Measurements from ENCODE around the gene NLGN4X. TPM values are rescaled to one million over a fixed set of nuclear protein-coding genes. Genes with fewer than 3 reads are reported as not detected.

The NLGN4X gene
- total and polyA plus RNA-seq, 2 donors (not counting 3 experiments of a cell fraction or from before 2014, with no cell fraction given) = 0.03 TPM; not detected in 1

GRCh38 chrX:6223516-6223915 is 5.2 kb downstream of the NLGN4X start:
- H4K20me1 ChIP-seq (replicated peaks; ENCODE audit: control insufficient read depth, extremely low read depth, insufficient read depth, low read length) = no peaks in the 10 kb centered on the region
- no peaks in the 10 kb centered on the region for H3K9me1 ChIP-seq (replicated peaks; ENCODE audit: control insufficient read depth, extremely low read depth, insufficient read depth, low read length)
- ChIA-PET POLR2A (no interaction called here), CTCF (no interaction called here)
- intact Hi-C loops (cut with micrococcal nuclease) (no loop called here), dilution Hi-C loops (cut with MboI; ENCODE audit: extremely low pct_ligation_motif_present, low sequenced_read_pairs) (no loop called here)
- TF ChIP-seq GATA2 (IDR thresholded peaks at IDR 0.05; ENCODE audit: insufficient read depth, insufficient read length, low read depth, low read length) = no peak
- no peak for TF ChIP-seq MYC (IDR thresholded peaks at IDR 0.05; ENCODE audit: low read depth, low read length)
- TF ChIP-seq POLR2A (IDR thresholded peaks at IDR 0.05; ENCODE audit: low read depth, low read length) = no peak
- TF ChIP-seq, protein P1, sequence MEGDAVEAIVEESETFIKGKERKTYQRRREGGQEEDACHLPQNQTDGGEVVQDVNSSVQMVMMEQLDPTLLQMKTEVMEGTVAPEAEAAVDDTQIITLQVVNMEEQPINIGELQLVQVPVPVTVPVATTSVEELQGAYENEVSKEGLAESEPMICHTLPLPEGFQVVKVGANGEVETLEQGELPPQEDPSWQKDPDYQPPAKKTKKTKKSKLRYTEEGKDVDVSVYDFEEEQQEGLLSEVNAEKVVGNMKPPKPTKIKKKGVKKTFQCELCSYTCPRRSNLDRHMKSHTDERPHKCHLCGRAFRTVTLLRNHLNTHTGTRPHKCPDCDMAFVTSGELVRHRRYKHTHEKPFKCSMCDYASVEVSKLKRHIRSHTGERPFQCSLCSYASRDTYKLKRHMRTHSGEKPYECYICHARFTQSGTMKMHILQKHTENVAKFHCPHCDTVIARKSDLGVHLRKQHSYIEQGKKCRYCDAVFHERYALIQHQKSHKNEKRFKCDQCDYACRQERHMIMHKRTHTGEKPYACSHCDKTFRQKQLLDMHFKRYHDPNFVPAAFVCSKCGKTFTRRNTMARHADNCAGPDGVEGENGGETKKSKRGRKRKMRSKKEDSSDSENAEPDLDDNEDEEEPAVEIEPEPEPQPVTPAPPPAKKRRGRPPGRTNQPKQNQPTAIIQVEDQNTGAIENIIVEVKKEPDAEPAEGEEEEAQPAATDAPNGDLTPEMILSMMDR (IDR thresholded peaks at IDR 0.05; ENCODE audit: extremely low read depth in 1 of 2, insufficient read depth in 1 of 2, low read depth in 1 of 2, low read length in 2 of 2) = no peak
- no peak for TF ChIP-seq POLR2AphosphoS5 (IDR thresholded peaks at IDR 0.05; ENCODE audit: insufficient read depth, low read depth, low read length)
- no peak for TF ChIP-seq FOS (IDR thresholded peaks at IDR 0.05; ENCODE audit: borderline replicate concordance, insufficient read depth, low read length)
- TF ChIP-seq EZH2 (IDR thresholded peaks at IDR 0.05; ENCODE audit: borderline replicate concordance, low read depth, low read length, severe bottlenecking) = no peak
- TF ChIP-seq, protein P2, sequence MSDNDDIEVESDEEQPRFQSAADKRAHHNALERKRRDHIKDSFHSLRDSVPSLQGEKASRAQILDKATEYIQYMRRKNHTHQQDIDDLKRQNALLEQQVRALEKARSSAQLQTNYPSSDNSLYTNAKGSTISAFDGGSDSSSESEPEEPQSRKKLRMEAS (IDR thresholded peaks at IDR 0.05; ENCODE audit: insufficient read depth, insufficient read length) = no peak
- TF ChIP-seq JUN (IDR thresholded peaks at IDR 0.05; ENCODE audit: borderline replicate concordance, insufficient read depth, insufficient read length, low read depth) = no peak
- no peaks in the 10 kb centered on the region for H3K79me2 ChIP-seq (ENCODE audit: control insufficient read depth, insufficient read depth, low read length)
- H3K36me3 ChIP-seq (ENCODE audit: control insufficient read depth in 2 of 2, extremely low read depth in 1 of 2, insufficient read depth in 2 of 2, low read length in 2 of 2) = no peaks in the 10 kb centered on the region
- FAIRE-seq (no peak), DNase-seq (ENCODE audit: low read depth, low spot score) (no peak)
- BruUV-seq (replicated peaks) = no TSS peak
- H3K27me3 ChIP-seq (ENCODE audit: control insufficient read depth in 2 of 2, insufficient read depth in 2 of 2, low read length in 2 of 2) = no peaks in the 10 kb centered on the region
- no peak overlapping the region for H3K4me2 ChIP-seq (ENCODE audit: insufficient read depth, low read length)
- no peaks in the 10 kb centered on the region for H3K9me3 ChIP-seq (replicated peaks; ENCODE audit: control insufficient read depth, insufficient read depth, low read length)
- H3K27ac ChIP-seq (ENCODE audit: insufficient read depth, low read depth, low read length) = no peak overlapping the region
- no peak overlapping the region for H3K4me3 ChIP-seq (replicated peaks in 1 of 3; ENCODE audit: insufficient read depth in 1 of 3, low read depth in 1 of 3, low read length in 3 of 3)
- no peak overlapping the region for H2AFZ ChIP-seq (ENCODE audit: low read depth, low read length)
- H3K9ac ChIP-seq (replicated peaks; ENCODE audit: extremely low read depth, insufficient read depth, low read length) = no peak overlapping the region
- no peaks in the 10 kb centered on the region for H3K4me1 ChIP-seq (ENCODE audit: control insufficient read depth, extremely low read depth, insufficient read depth, low read length)

All from endothelial cell of umbilical vein (primary cell).